H1 (cell line): ENCODE results near the gene RBM26. TPM values are rescaled to one million over a fixed set of nuclear protein-coding genes. Genes with fewer than 3 reads are reported as not detected.

Experiments used
- CTCF ChIA-PET: fragments of 300-600 bp; sonication (Branson Sonifier 250); formaldehyde crosslinking; loops from one replicate; lab custom pipeline; 2021; ENCODE audit not compliant: partially characterized antibody; lab: Charles Lee
- POLR2A ChIA-PET: fragments of 300-600 bp; sonication (Branson Sonifier 250); formaldehyde crosslinking; loops from one replicate; lab custom pipeline; 2021; ENCODE audit warnings: inconsistent platforms; ENCODE audit not compliant: partially characterized antibody; lab: Charles Lee
- DNase-seq, 2 experiments: peaks; one replicate each; pipeline versions ENCODE4 v3.0.0 to v3.0.0-alpha.2; 2010 to 2022; ENCODE audit warnings: low spot score in 2 of 2, low read depth in 1 of 2, mixed read lengths in 1 of 2
- FAIRE-seq: peaks from 2 replicates; lab custom pipeline; 2011; peaks lifted over from hg19 to GRCh38; lab: Jason Lieb, UNC
- H2AFZ ChIP-seq: 2 replicates; pipeline ENCODE4 v1.8.1; 2012; ENCODE audit warnings: low read length, inconsistent platforms
- H2AK5ac ChIP-seq: 2 replicates; pipeline ENCODE4 v1.6.1; 2013; ENCODE audit warnings: low read depth, low read length
- H2BK120ac ChIP-seq: replicated peaks from 2 replicates; pipeline ENCODE3; 2013; ENCODE audit warnings: low read depth, low read length, inconsistent platforms
- H2BK12ac ChIP-seq: 2 replicates; pipeline ENCODE4 v1.6.1; 2013; ENCODE audit warnings: low read depth, low read length
- H2BK15ac ChIP-seq: 2 replicates; pipeline ENCODE4 v1.6.1; 2013; ENCODE audit warnings: low read length
- H2BK20ac ChIP-seq: 2 replicates; pipeline ENCODE4 v1.6.1; 2013; ENCODE audit warnings: low read length
- H2BK5ac ChIP-seq: 2 replicates; pipeline ENCODE4 v1.6.1; 2013; ENCODE audit warnings: low read depth, low read length
- H3K14ac ChIP-seq: 2 replicates; pipeline ENCODE4 v1.6.1; 2013; ENCODE audit warnings: inconsistent platforms; ENCODE audit not compliant: insufficient read length
- H3K18ac ChIP-seq: 2 replicates; pipeline ENCODE4 v1.6.1; 2013; ENCODE audit warnings: low read length; ENCODE audit errors: extremely low read depth
- H3K23ac ChIP-seq: 2 replicates; pipeline ENCODE4 v1.6.1; 2013; ENCODE audit warnings: inconsistent platforms; ENCODE audit not compliant: insufficient read length
- H3K23me2 ChIP-seq: 2 replicates; pipeline ENCODE4 v1.6.1; 2013; ENCODE audit warnings: low read depth, low read length
- H3K27ac ChIP-seq: 2 replicates; pipeline ENCODE4 v1.6.1; 2011; ENCODE audit warnings: low read depth, low read length, inconsistent platforms
- H3K27me3 ChIP-seq, 4 experiments: replicated peaks in 1 of 4; 1 replicate in 1 of 4; 2 replicates in 3 of 4; pipeline versions ENCODE4 v1.6.1 to v1.8.1; 2011 to 2013; ENCODE audit warnings: low read length in 3 of 4, mild to moderate bottlenecking in 3 of 4, inconsistent platforms in 2 of 4, mixed read lengths in 2 of 4, moderate library complexity in 1 of 4; ENCODE audit not compliant: control insufficient read depth in 3 of 4, insufficient read depth in 3 of 4; ENCODE audit errors: extremely low read depth in 1 of 4
- H3K36me3 ChIP-seq, 4 experiments: 2 replicates each; pipeline versions ENCODE4 v1.6.1 to v1.8.1; 2011 to 2013; ENCODE audit warnings: mild to moderate bottlenecking in 4 of 4, low read length in 3 of 4, moderate library complexity in 2 of 4, control low read depth in 1 of 4, inconsistent platforms in 1 of 4; ENCODE audit not compliant: insufficient read depth in 4 of 4, control insufficient read depth in 2 of 4
- H3K4ac ChIP-seq: replicated peaks from 2 replicates; pipeline ENCODE3; 2013; ENCODE audit warnings: low read length, low read depth, mixed read lengths, inconsistent platforms; ENCODE audit not compliant: insufficient read length
- H3K4me1 ChIP-seq, 4 experiments: replicated peaks in 1 of 4; 1 replicate in 1 of 4; 2 replicates in 3 of 4; pipeline versions ENCODE4 v1.6.1 to v1.8.1; 2011 to 2013; ENCODE audit warnings: low read length in 3 of 4, inconsistent platforms in 2 of 4, mixed read lengths in 1 of 4; ENCODE audit not compliant: insufficient read depth in 4 of 4, control insufficient read depth in 3 of 4
- H3K4me2 ChIP-seq, 2 experiments: 2 replicates each; pipeline versions ENCODE4 v1.6.1 to v1.8.1; 2011 to 2013; ENCODE audit warnings: low read depth in 2 of 2, low read length in 2 of 2, control low read depth in 1 of 2, inconsistent platforms in 1 of 2, mild to moderate bottlenecking in 1 of 2; ENCODE audit not compliant: insufficient read depth in 1 of 2
- H3K4me3 ChIP-seq, 4 experiments: fragments of 200-600, 300-600 bp in 1 of 4; sonication (generic), shearing (Covaris generic), sonication (Bioruptor Twin) in 1 of 4; 2 replicates each; pipeline versions ENCODE4 v1.5.1 to v1.8.1; 2011 to 2016; ENCODE audit warnings: low read length in 4 of 4, low read depth in 3 of 4, control low read depth in 2 of 4, inconsistent platforms in 2 of 4, mild to moderate bottlenecking in 2 of 4, mixed read lengths in 1 of 4, moderate library complexity in 1 of 4; ENCODE audit not compliant: insufficient read depth in 2 of 4; ENCODE audit errors: extremely low read depth in 1 of 4
- H3K56ac ChIP-seq: replicated peaks from 2 replicates; pipeline ENCODE3; 2013; ENCODE audit warnings: low read depth, mild to moderate bottlenecking, mixed read lengths, low read length, inconsistent platforms; ENCODE audit not compliant: insufficient read length
- H3K79me1 ChIP-seq: 2 replicates; pipeline ENCODE4 v1.6.1; 2013; ENCODE audit warnings: low read depth, low read length, control low read depth
- H3K79me2 ChIP-seq, 2 experiments: 2 replicates each; pipeline versions ENCODE4 v1.6.1 to v1.8.1; 2012 to 2013; ENCODE audit warnings: low read length in 2 of 2, mild to moderate bottlenecking in 2 of 2, inconsistent platforms in 1 of 2; ENCODE audit not compliant: insufficient read depth in 2 of 2, control insufficient read depth in 1 of 2
- H3K9ac ChIP-seq, 4 experiments: replicated peaks in 1 of 4; 1 replicate in 1 of 4; 2 replicates in 3 of 4; pipeline versions ENCODE4 v1.6.1 to v1.8.1; 2011 to 2013; ENCODE audit warnings: low read depth in 3 of 4, low read length in 3 of 4, control low read depth in 2 of 4, mild to moderate bottlenecking in 2 of 4, moderate library complexity in 2 of 4, inconsistent platforms in 1 of 4; ENCODE audit errors: extremely low read depth in 1 of 4
- H3K9me3 ChIP-seq, 2 experiments: 2 replicates each; pipeline versions ENCODE4 v1.6.1 to v1.8.1; 2012 to 2013; ENCODE audit warnings: mild to moderate bottlenecking in 2 of 2, moderate library complexity in 2 of 2, control low read depth in 1 of 2, inconsistent platforms in 1 of 2, low read depth in 1 of 2, low read length in 1 of 2, mixed read lengths in 1 of 2; ENCODE audit not compliant: insufficient read depth in 2 of 2
- H4K20me1 ChIP-seq, 2 experiments: replicated peaks in 1 of 2; 2 replicates each; pipeline versions ENCODE3 to v1.8.1; 2011 to 2013; ENCODE audit warnings: inconsistent platforms in 2 of 2, low read length in 2 of 2, mild to moderate bottlenecking in 1 of 2; ENCODE audit not compliant: insufficient read depth in 2 of 2, control insufficient read depth in 1 of 2
- H4K5ac ChIP-seq: 2 replicates; pipeline ENCODE4 v1.6.1; 2013; ENCODE audit warnings: low read length, low read depth, mixed read lengths, inconsistent platforms; ENCODE audit not compliant: insufficient read length
- H4K8ac ChIP-seq: 2 replicates; pipeline ENCODE4 v1.8.0; 2013; ENCODE audit warnings: mild to moderate bottlenecking, moderate library complexity, low read length, inconsistent platforms; ENCODE audit not compliant: insufficient read depth; ENCODE audit errors: extremely low read depth
- H4K91ac ChIP-seq: replicated peaks from 2 replicates; pipeline ENCODE3; 2013; ENCODE audit warnings: low read length, mixed read lengths, inconsistent platforms; ENCODE audit not compliant: insufficient read length
- BRCA1 ChIP-seq: IDR thresholded peaks from 2 replicates; pipeline ENCODE4 v1.6.1; 2012; ENCODE audit warnings: low read depth, low read length, improper control_type of control experiment
- CBX8 ChIP-seq: fragments of 300-800, 300-1000 bp; sonication (generic); IDR thresholded peaks from 2 replicates; pipeline ENCODE4 v1.7.1; 2016; ENCODE audit warnings: low read depth, low read length, borderline replicate concordance
- EP300 ChIP-seq, 2 experiments: IDR thresholded peaks; 1 replicate in 1 of 2; 2 replicates in 1 of 2; pipeline ENCODE4 v1.6.1; 2011 to 2012; ENCODE audit warnings: low read depth in 2 of 2, low read length in 2 of 2, mild to moderate bottlenecking in 2 of 2, borderline replicate concordance in 1 of 2, inconsistent platforms in 1 of 2, moderate library complexity in 1 of 2
- HDAC6 ChIP-seq: IDR thresholded peaks from one replicate; pipeline ENCODE4 v1.7.1; 2012; ENCODE audit warnings: low read depth, mild to moderate bottlenecking, inconsistent platforms, low read length, moderate library complexity
- MAFK ChIP-seq: IDR thresholded peaks from 2 replicates; pipeline ENCODE4 v1.6.1; 2012; ENCODE audit warnings: low read depth, mild to moderate bottlenecking, improper control_type of control experiment, low read length
- WGBS, 2 experiments: shearing (Covaris generic) in 1 of 2; methylation state at CpG; one replicate each; pipeline versions ENCODE4 v1.1.6 to v1.1.7; 2013 to 2015; ENCODE audit warnings: low lambda C conversion rate in 2 of 2, mixed read lengths in 2 of 2, inconsistent platforms in 1 of 2, low coverage in 1 of 2, missing lambda C conversion rate in 1 of 2; ENCODE audit not compliant: insufficient replicate concordance in 2 of 2, insufficient coverage in 1 of 2, insufficient read length in 1 of 2; ENCODE audit errors: extremely low coverage in 1 of 2, missing lambda C conversion rate in 1 of 2; 5-methylcytosine and 5-hydroxymethylcytosine counted together
- polyA plus RNA-seq, 7 experiments: library from polyadenylated mRNA; depleted of rRNA in 3 of 7; stranded (reverse) in 5 of 7; unstranded in 2 of 7; fragments of >200 nt in 5 of 7; fragments of 200-250 nt in 2 of 7; gene quantifications; 1 replicate in 5 of 7; 2 replicates in 1 of 7; 4 replicates in 1 of 7; pipeline versions ENCODE4 v1.2.1 to v1.2.3, GENCODE V29; 2011 to 2013; ENCODE audit warnings: missing spikeins in 2 of 7, mixed read lengths in 2 of 7
- total RNA-seq: library from RNA; stranded (reverse); fragmentation: NEBNext Ultra II Directional; extraction: Animal tissue kit (Norgen Biotek cat#: 25700); gene quantifications from 2 replicates; pipeline ENCODE4 v1.2.1, GENCODE V29; 2021

Gene RBM26
- total and polyA plus RNA-seq, 2 of the 8 experiments (the other 6 are each of a cell fraction or from before 2014, with no cell fraction given): 20.3 to 65.5 TPM

DNA sequence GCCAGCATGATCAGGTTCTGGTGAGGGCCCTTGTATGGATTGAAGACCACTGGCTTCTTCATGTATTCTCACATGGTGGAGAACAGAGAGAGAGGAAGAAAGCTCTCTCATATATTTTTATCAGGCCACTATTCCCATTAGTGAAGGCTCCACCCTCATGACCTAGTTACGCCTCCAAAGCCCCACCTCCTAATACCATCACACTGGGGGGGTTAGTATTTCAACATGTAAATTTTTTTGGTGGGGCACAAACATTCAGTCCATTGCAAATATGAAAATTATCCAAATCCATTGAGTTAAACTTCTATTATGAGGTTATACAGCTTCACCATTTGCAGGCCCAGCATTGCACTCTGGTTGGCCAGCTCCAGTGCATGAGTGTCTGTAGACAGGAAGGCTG lies 33.2 kb upstream of the RBM26 start:
- H3K56ac ChIP-seq: no peak overlapping the region
- no peak overlapping the region for H2BK20ac ChIP-seq
- H2BK12ac ChIP-seq: no peak overlapping the region
- H3K79me2 ChIP-seq: no peaks in the 10 kb centered on the region
- TF ChIP-seq HDAC6: no peak
- TF ChIP-seq BRCA1: no peak
- TF ChIP-seq EP300 (IDR thresholded peaks at IDR 0.05; ENCODE audit: borderline replicate concordance in 1 of 2, low read depth in 2 of 2, low read length in 2 of 2): no peak
- no peak for TF ChIP-seq CBX8
- no peak for TF ChIP-seq MAFK
- H3K14ac ChIP-seq: no peak overlapping the region
- no peak overlapping the region for H2BK15ac ChIP-seq
- H3K18ac ChIP-seq: no peak overlapping the region
- H3K9me3 ChIP-seq: no peaks in the 10 kb centered on the region
- no peaks in the 10 kb centered on the region for H3K79me1 ChIP-seq
- CTCF ChIA-PET: interaction anchor here (1.3 to 1.5 kb wide), 2 partner anchors 12 to 15 kb away, joined by 3 to 6 read pairs; no protein-coding TSS in a partner anchor
- 87% methylated on average over 1 of the region's 1 CpG; no CpG with 5 or more reads in 1 of the 2 experiments for WGBS, 2 experiments
- no peak overlapping the region for H4K91ac ChIP-seq
- H3K36me3 ChIP-seq: no peaks in the 10 kb centered on the region
- H3K27ac ChIP-seq: no peak overlapping the region
- H2AK5ac ChIP-seq: no peak overlapping the region
- H2BK5ac ChIP-seq: no peak overlapping the region
- H4K20me1 ChIP-seq: no peaks in the 10 kb centered on the region
- H3K23me2 ChIP-seq: no peaks in the 10 kb centered on the region; the same call in 1 of the 2 replicates
- FAIRE-seq: no peak
- no peak overlapping the region for H3K4me2 ChIP-seq
- H3K4ac ChIP-seq: no peak overlapping the region
- H2AFZ ChIP-seq: no peak overlapping the region
- H3K9ac ChIP-seq: no peak overlapping the region
- no peaks in the 10 kb centered on the region; a peak in 1 of 7 replicates for H3K4me1 ChIP-seq
- H4K8ac ChIP-seq: no peak overlapping the region
- H2BK120ac ChIP-seq: no peak overlapping the region
- POLR2A ChIA-PET: no interaction called here
- no peak for DNase-seq
- no peak overlapping the region for H3K4me3 ChIP-seq
- no peak overlapping the region for H4K5ac ChIP-seq
- no peak overlapping the region for H3K23ac ChIP-seq
- H3K27me3 ChIP-seq: no peaks in the 10 kb centered on the region
